ENCODE data around the gene DMD. TPM values are rescaled to one million over a fixed set of nuclear protein-coding genes. Genes with fewer than 3 reads are reported as not detected.

Gene DMD
- total RNA-seq, 1 experiment from 2014 or later, result 6.2 TPM

DNA sequence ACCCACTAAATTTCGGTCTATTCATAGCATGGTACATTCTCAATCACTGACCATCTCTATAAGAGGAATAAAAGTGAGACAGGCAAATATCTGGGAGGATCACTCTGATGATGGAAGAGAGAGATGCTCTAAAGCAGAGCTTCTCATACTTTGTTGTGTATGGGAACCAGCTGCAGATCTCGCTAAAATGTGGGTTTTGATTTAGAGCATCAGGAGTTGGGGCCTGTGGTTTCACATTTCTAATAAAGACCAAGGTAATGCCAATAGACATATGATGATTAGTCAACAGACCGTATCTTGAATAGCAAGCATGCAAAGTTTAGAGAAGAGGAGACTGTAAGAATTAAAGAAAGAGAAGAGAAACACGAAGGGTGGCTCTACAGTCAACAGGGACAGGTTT lies 2032.1 kb downstream of the DMD start:
- in situ Hi-C loops (cut with HindIII; ENCODE audit: low pct_unique_long_range_greater_than_20kb, low sequenced_read_pairs), result no loop called here

GRCh38 chrX:31178769-31179125 lies 2032.6 kb downstream of the DMD start:
- in situ Hi-C loops (cut with HindIII; ENCODE audit: low pct_unique_long_range_greater_than_20kb, low sequenced_read_pairs), result no loop called here
- DNase-seq (ENCODE audit: low read depth), result no peak

More for the DNA sequence above, 2032.1 kb downstream of the DMD start:
- DNase-seq (ENCODE audit: low read depth), result no peak

DNA sequence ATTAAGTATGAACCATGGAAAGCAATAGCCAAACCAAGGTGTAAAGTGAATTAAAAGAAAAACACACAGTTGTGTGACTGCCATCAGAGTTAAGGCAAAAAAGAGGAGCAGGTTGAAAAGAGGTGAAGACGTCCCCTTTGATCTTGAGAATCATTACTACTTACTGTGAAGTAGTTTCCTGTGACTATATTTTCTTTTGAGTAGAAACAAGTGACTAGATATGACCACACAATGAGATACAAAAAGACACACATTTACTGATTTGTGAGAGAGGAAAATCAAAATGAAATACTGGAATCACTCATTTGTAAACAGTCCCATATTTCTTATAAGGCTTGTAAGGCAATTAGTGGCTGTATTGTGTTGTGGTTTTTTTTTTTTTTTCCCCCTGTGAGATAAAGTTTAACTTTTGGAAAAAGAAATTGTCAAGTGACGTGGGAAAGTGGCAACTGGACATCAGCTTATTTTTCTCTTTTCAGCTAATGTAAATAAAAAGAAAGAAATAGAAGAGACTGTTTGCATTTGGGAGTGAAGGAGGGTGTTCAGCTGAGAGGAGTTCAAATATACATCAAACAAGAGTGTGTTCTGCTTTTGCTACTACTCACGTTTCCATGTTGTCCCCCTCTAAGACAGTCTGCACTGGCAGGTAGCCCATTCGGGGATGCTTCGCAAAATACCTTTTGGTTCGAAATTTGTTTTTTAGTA lies 2033.1 kb downstream of the DMD start:
- in situ Hi-C loops (cut with HindIII; ENCODE audit: low pct_unique_long_range_greater_than_20kb, low sequenced_read_pairs), result no loop called here

GRCh38 chrX:31170792-31171191 lies 2040.6 kb downstream of the DMD start:
- DNase-seq (ENCODE audit: low read depth), result no peak
- in situ Hi-C loops (cut with HindIII; ENCODE audit: low pct_unique_long_range_greater_than_20kb, low sequenced_read_pairs), result no loop called here

More for the DNA sequence above, 2033.1 kb downstream of the DMD start:
- DNase-seq (ENCODE audit: low read depth), result no peak

GRCh38 chrX:31168551-31168950 lies 2042.8 kb downstream of the DMD start:
- DNase-seq (ENCODE audit: low read depth), result no peak
- in situ Hi-C loops (cut with HindIII; ENCODE audit: low pct_unique_long_range_greater_than_20kb, low sequenced_read_pairs), result no loop called here

GRCh38 chrX:31166832-31167231 lies 2044.5 kb downstream of the DMD start:
- in situ Hi-C loops (cut with HindIII; ENCODE audit: low pct_unique_long_range_greater_than_20kb, low sequenced_read_pairs), result no loop called here

GRCh38 chrX:31166416-31166815 lies 2044.9 kb downstream of the DMD start:
- DNase-seq (ENCODE audit: low read depth), result no peak
- in situ Hi-C loops (cut with HindIII; ENCODE audit: low pct_unique_long_range_greater_than_20kb, low sequenced_read_pairs), result no loop called here

More at GRCh38 chrX:31166832-31167231, 2044.5 kb downstream of the DMD start:
- no peak for DNase-seq (ENCODE audit: low read depth)

DNA sequence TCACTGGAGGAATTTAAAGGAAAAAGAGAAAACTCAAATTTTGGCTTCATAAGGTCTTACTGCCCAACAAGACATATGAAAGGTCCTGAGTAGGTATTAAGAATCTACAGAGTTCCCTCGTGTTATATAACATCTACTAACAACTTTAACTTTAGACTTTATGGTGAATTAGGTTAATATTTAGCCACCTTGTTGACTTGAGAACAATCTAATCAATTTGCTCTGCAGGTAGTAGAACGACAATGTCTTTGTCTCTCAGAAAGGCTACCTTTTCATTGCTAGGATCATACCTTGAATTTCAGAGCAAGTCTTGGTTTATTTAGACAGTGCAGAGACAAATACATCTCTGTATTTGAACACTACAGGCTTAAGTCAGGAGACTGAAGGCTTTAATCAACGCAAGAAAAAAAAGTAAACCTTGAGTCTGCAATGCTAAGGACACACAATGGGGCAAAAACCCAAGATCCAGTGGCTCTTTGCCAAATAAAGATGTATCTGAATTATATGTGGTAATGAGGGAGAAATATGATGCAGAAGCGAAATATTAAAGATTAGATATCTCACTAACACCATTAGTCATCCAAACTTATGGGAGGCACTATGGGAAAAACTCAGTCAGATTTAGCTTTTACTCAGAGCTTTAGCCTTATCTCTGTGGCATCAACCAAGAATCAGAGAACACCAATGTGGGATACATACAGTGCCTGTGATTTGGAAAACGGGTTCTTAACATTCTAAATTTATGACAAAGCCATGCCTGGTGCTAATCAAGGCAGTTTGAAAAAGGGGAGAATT lies 2045.9 kb downstream of the DMD start:
- in situ Hi-C loops (cut with HindIII; ENCODE audit: low pct_unique_long_range_greater_than_20kb, low sequenced_read_pairs), result no loop called here
- no peak for DNase-seq (ENCODE audit: low read depth)

DNA sequence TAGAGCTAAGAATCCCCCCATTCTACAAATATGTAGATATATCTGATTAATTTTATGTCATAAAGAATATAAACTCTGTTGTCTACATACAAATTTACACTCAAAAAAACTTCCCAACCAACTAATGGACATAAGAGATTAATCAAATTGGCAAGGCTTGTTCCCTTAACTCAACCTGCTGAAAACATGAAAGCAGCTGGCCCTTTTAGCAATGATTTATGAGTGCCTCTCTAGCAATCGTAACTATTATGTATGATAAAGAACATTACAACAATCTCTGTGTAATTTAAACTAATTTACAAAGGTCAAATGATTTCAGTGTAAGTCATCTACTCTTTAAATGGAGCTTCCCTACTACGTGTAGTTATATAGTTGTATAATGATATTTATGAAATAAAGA lies 2056.4 kb downstream of the DMD start:
- in situ Hi-C loops (cut with HindIII; ENCODE audit: low pct_unique_long_range_greater_than_20kb, low sequenced_read_pairs), result no loop called here
- DNase-seq (ENCODE audit: low read depth), result no peak

DNA sequence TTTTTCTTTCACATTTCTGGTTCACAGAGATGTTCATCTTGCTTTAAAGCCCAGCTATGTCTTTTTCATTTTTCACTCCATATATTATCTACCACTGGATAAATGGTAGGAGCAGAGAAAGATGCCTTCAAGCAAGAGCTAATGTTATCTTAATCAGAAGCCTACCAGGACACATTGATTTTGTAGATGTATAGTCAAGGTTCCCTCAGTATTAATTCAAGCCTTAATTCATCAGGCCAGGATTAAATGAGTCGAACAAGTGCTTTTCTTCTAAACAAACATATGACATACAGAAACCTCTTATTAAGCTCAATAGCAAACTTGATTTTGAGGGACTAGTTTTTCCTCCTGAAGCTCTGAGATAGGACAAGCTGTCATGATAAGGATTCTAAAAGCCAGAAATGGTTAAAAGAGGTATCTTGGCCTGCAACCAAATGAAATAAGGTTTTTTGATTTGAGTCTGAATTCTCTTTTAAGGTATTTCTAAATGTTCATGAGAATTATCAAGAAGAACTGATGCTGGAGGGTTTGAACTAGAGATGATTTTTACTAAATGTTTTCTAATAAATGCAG lies 2057.8 kb downstream of the DMD start:
- no peak for DNase-seq (ENCODE audit: low read depth)
- in situ Hi-C loops (cut with HindIII; ENCODE audit: low pct_unique_long_range_greater_than_20kb, low sequenced_read_pairs), result no loop called here

DNA sequence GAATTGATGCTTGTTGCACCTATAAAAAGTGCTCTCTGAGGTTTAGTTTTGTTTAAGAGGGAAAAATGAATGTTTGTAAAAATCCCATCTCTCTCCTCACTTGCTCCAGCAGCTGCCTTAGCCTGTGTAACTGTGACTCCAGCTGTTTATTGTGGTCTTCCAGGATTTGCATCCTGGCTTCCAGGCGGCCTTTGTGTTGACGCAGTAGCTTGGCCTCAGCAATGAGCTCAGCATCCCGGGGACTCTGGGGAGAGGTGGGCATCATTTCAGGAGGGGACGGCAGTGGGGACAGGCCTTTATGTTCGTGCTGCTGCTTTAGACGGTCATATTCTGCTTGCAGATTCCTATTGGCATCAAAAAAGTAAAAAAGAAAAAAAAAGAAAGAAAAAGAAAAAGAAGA lies 2064.2 kb downstream of the DMD start:
- DNase-seq (ENCODE audit: low read depth), result no peak
- in situ Hi-C loops (cut with HindIII; ENCODE audit: low pct_unique_long_range_greater_than_20kb, low sequenced_read_pairs), result no loop called here

DNA sequence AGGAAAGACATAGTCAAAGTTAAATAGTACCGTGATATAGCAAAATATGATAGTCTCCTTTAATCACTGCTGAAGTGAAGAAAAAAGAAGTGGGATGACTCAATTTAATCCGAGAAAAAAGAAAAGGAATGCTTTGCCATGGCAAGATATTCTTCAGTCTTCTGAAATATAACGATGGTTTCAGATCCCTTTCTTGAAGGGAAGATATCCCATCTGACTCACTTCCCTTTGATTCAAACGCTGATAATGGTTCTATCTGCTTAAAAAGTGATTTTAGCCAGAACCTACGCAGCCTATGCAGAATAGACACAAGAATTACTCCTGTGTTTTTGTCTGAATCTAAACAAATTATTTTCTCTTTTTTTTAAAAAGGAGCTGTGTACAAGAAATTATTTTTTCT lies 2071.4 kb downstream of the DMD start:
- DNase-seq (ENCODE audit: low read depth), result no peak
- in situ Hi-C loops (cut with HindIII; ENCODE audit: low pct_unique_long_range_greater_than_20kb, low sequenced_read_pairs), result no loop called here

DNA sequence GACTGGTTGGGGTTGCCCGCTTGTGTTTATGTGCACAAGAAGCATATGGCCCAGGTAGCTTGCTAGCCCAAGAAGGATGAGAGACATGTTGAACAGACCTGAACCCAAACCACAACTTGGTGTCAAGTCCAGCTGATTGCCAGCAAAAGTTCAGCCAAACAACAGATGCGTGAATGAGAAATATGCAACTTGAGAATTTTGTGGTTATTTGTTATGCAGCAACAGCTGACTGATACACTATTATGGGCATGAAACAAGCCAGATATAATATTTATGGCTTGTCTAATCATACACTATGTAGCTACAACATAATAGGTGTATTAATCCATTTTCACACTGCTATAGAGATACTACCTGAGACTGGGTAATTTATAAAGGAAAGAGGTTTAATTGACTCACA lies 2073.2 kb downstream of the DMD start:
- in situ Hi-C loops (cut with HindIII; ENCODE audit: low pct_unique_long_range_greater_than_20kb, low sequenced_read_pairs), result no loop called here
- no peak for DNase-seq (ENCODE audit: low read depth)

- no peak for DNase-seq (ENCODE audit: low read depth)
- in situ Hi-C loops (cut with HindIII; ENCODE audit: low pct_unique_long_range_greater_than_20kb, low sequenced_read_pairs), result no loop called here
Measured at GRCh38 chrX:31136144-31136611, 2075.2 kb downstream of the DMD start.

- no peak for DNase-seq (ENCODE audit: low read depth)
Measured at GRCh38 chrX:31132821-31133241, 2078.5 kb downstream of the DMD start.

DNA sequence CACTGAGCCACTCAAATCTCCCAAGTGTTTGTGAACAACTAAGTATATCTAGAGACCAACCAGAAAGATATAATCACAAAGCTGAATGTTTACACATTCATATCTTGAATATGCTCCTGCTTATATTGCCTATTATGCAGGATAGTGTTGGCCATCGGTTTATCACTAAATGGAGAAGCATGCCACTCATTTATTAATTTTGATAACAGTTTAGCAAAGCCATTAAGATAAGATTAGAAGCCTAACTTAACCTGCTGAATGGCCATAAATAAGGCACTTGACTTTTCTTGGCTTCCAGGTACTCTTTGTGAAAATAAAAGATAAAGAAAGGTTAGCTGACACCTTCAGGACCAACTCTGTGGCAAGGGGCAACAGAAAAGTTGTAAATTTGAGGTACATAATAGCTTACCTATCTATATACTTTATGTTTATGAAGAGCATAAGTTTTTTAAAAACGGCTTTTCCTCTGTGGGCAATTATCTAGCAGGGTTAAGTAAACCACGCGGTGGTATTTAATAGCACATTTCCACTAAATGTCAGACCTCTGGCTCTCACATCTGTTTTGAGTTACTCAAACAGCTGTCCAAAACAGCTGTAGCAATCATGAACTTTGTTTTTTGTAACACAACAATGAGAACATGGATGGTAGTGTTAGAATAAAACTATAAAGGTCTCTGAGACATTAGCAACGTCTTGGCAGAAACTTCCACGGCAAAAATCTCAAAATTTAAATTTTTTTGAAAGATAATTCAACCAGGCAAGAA lies 2080.7 kb downstream of the DMD start:
- in situ Hi-C loops (cut with HindIII; ENCODE audit: low pct_unique_long_range_greater_than_20kb, low sequenced_read_pairs), result no loop called here
- DNase-seq (ENCODE audit: low read depth), result no peak

More at GRCh38 chrX:31132821-31133241, 2078.5 kb downstream of the DMD start:
- in situ Hi-C loops (cut with HindIII; ENCODE audit: low pct_unique_long_range_greater_than_20kb, low sequenced_read_pairs), result no loop called here

- in situ Hi-C loops (cut with HindIII; ENCODE audit: low pct_unique_long_range_greater_than_20kb, low sequenced_read_pairs), result no loop called here
- DNase-seq (ENCODE audit: low read depth), result no peak
Measured at GRCh38 chrX:31128855-31129254, 2082.5 kb downstream of the DMD start.

- in situ Hi-C loops (cut with HindIII; ENCODE audit: low pct_unique_long_range_greater_than_20kb, low sequenced_read_pairs), result no loop called here
- no peak for DNase-seq (ENCODE audit: low read depth)
Measured at GRCh38 chrX:31127716-31128115, 2083.6 kb downstream of the DMD start.

GRCh38 chrX:31126205-31126604 lies 2085.1 kb downstream of the DMD start:
- in situ Hi-C loops (cut with HindIII; ENCODE audit: low pct_unique_long_range_greater_than_20kb, low sequenced_read_pairs), result no loop called here
- no peak for DNase-seq (ENCODE audit: low read depth)

All from Caki2 (cell line).